Adrenal gland (tissue), 5 donors: ENCODE data around the gene RBM19.

Experiments
- CTCF ChIP-seq, 6 experiments: fragments of 450-650 bp in 4 of 6; fragments of 200-600 bp in 2 of 6; sonication (generic) in 1 of 6; IDR thresholded peaks; 1 replicate in 5 of 6; 2 replicates in 1 of 6; pipeline versions ENCODE4 v1.5.1 to v1.8.0; 2016 to 2021; ENCODE audit warnings: antibody characterized with exemption in 6 of 6, mild to moderate bottlenecking in 2 of 6, moderate library complexity in 1 of 6
- POLR2A ChIP-seq, 2 donors: fragments of 450-650 bp; IDR thresholded peaks; one replicate each; pipeline ENCODE4 v1.6.1; 2017; ENCODE audit warnings: antibody characterized with exemption in 2 of 2, mild to moderate bottlenecking in 2 of 2, moderate library complexity in 1 of 2
- donor health status: DM: no; HTN: no; CAD: no.

DNA sequence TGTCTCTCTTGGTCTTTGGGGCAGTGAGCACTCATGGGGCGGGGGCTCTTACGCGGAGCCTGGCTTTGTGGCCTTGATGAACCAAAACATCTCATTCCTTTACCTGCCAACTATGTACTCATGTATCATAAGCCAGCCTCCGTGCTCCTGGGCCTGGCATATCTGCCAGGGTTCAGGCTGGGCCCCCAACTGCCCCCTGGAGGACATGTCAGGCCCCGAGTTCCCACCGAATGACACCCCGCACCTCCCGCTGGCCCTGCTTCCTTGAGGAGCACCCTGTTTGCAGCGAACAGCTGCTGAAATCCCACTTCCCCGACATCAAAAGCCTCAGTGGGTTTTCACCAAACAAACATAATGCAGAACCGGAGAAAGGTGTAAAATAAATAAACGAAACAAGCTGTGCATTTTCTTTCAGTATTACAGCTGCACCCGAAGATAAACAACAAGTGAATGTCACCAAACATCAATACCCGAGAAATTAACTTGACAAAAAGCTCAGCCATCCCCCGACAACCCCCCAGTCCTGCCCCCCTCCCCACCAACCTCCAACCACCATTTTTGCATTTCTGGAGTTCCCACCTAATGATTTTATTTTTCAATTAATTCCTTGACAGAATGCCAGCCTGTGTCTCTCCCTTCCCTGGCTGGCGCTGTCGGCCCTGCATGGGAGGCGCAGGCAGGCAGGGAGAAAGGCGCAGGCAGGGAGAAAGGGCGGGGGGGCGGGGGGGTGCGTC, 139.2 kb downstream of the RBM19 start:
- TF ChIP-seq CTCF (IDR thresholded peaks at IDR 0.05) (no peak), POLR2A (IDR thresholded peaks at IDR 0.05) (no peak)
